ENCODE measurements around the gene DIPK1A. TPM values are rescaled to one million over a fixed set of nuclear protein-coding genes. Genes with fewer than 3 reads are reported as not detected.
"Not testable (repeated sequence)": the region's sequence is repeated elsewhere in the genome, so short reads cannot be mapped to it uniquely, and the experiment has no call there.

DIPK1A gene
- total RNA-seq, 1 donor from 2014 or later, result 7.9 TPM

DNA sequence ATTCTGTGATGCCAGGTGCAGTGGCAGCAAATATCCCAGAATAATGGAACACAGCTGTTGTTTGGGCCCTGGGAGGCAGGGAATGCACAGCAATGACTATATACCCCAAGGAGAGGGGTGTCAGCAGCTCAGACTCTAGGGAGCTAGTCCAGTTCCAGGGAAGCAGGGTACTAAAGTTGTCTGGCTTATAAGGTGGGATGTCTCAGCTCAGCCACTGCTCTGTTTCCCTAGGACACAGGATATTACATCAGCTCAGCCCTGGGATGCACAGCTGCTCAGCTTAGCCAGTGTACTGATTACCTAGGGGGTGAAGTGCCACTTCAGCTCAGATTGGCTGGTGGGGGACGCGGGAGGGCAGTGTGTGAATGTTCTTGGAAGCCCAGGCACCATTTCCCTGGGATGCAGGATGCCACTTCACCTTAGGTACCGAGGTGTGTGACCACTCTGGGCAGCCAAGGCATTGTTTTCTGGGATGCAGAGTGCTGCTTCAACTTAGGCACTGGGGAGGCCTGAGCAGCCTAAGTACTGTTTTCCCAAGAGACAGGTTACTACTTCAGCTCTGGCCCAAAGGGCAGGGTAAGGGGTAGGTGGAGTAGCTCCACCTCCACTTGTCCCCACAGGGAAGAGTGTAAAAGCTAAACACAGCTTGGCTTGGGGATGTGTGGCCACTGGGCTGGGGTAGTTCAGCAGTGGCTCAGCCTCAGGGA lies 59.4 kb downstream of the DIPK1A start:
- no peak overlapping the region for H3K27ac ChIP-seq
- intact Hi-C loops (cut with DNase I), result no loop called here
- TF ChIP-seq POLR2A (IDR thresholded peaks at IDR 0.05) (no peak), POLR2AphosphoS5 (IDR thresholded peaks at IDR 0.05; ENCODE audit: insufficient read depth in 1 of 2, low read depth in 1 of 2) (no peak), CTCF (IDR thresholded peaks at IDR 0.05) (no peak)

GRCh38 chr1:92901126-92901525 lies 60.1 kb downstream of the DIPK1A start:
- Histone ChIP-seq H3K9me3 (no peaks in the 10 kb centered on the region), H3K4me1 (no peaks in the 10 kb centered on the region), H3K36me3 (no peaks in the 10 kb centered on the region), H3K27ac (no peak overlapping the region), H3K27me3 (no peaks in the 10 kb centered on the region), H3K4me3 (no peak overlapping the region)
- no peak for DNase-seq (ENCODE audit: extremely low spot score in 2 of 2)
- TF ChIP-seq CTCF (IDR thresholded peaks at IDR 0.05), result no peak
- no peak for TF ChIP-seq POLR2A (IDR thresholded peaks at IDR 0.05)
- intact Hi-C loops (cut with DNase I), result no loop called here

More for the DNA sequence above, 59.4 kb downstream of the DIPK1A start:
- no peaks in the 10 kb centered on the region for H3K27me3 ChIP-seq
- H3K4me1 ChIP-seq, result no peaks in the 10 kb centered on the region
- H3K4me3 ChIP-seq, result no peak overlapping the region
- no peak for DNase-seq (ENCODE audit: extremely low spot score in 2 of 2)
- H3K9me3 ChIP-seq, result no peaks in the 10 kb centered on the region
- H3K36me3 ChIP-seq, result no peaks in the 10 kb centered on the region

GRCh38 chr1:92900539-92900938 lies 60.7 kb downstream of the DIPK1A start:
- Histone ChIP-seq H3K4me3 (no peak overlapping the region), H3K4me1 (no peaks in the 10 kb centered on the region), H3K9me3 (no peaks in the 10 kb centered on the region), H3K27me3 (no peaks in the 10 kb centered on the region), H3K27ac (no peak overlapping the region), H3K36me3 (no peaks in the 10 kb centered on the region)
- intact Hi-C loops (cut with DNase I), result no loop called here
- DNase-seq (ENCODE audit: extremely low spot score in 2 of 2), result no peak
- TF ChIP-seq CTCF (IDR thresholded peaks at IDR 0.05), result no peak
- no peak for TF ChIP-seq POLR2A (IDR thresholded peaks at IDR 0.05)
- no peak for TF ChIP-seq POLR2AphosphoS5 (IDR thresholded peaks at IDR 0.05; ENCODE audit: insufficient read depth in 1 of 2, low read depth in 1 of 2)

- TF ChIP-seq CTCF (IDR thresholded peaks at IDR 0.05) (no peak), POLR2A (IDR thresholded peaks at IDR 0.05) (no peak), POLR2AphosphoS5 (IDR thresholded peaks at IDR 0.05; ENCODE audit: insufficient read depth in 1 of 2, low read depth in 1 of 2) (no peak)
- DNase-seq (ENCODE audit: extremely low spot score in 2 of 2), result no peak
- Histone ChIP-seq H3K27me3 (no peaks in the 10 kb centered on the region), H3K4me3 (no peak overlapping the region), H3K9me3 (no peaks in the 10 kb centered on the region), H3K27ac (no peak overlapping the region), H3K36me3 (no peaks in the 10 kb centered on the region), H3K4me1 (no peaks in the 10 kb centered on the region)
- intact Hi-C loops (cut with DNase I), result no loop called here
Measured at GRCh38 chr1:92899780-92900179, 61.5 kb downstream of the DIPK1A start.

DNA sequence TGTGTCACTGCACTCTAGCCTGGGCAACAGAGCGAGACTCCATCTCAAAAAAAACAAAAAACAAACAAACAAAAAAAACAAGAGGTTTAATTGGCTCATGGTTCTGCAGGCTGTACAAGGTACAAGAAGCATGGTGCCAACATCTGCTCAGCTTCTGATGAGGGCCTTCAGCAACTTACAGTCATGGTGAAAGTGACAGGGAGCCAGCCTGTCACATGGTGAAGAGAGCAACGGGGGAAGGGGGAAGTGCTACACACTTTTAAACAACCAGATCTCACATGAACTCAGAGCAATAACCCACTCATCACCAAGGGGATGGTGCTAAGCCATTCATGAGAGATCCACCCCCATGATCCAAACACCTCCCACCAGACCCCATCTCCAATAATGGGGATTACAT lies 63.2 kb downstream of the DIPK1A start:
- DNase-seq (ENCODE audit: extremely low spot score in 2 of 2); H3K9me3 ChIP-seq; H3K4me1 ChIP-seq; H3K27me3 ChIP-seq; H3K27ac ChIP-seq; H3K36me3 ChIP-seq; intact Hi-C loops (cut with DNase I); H3K4me3 ChIP-seq: not testable (repeated sequence)
